GM12892 (cell line): Measurements from ENCODE around the gene GDI2.

Experiments used
- POLR2A ChIP-seq: IDR thresholded peaks from 2 replicates; pipeline ENCODE4 v1.6.1; 2011; ENCODE audit warnings: low read depth, low read length, control low read depth
- POLR2AphosphoS5 ChIP-seq: IDR thresholded peaks from 2 replicates; pipeline ENCODE4 v1.6.1; 2011; ENCODE audit warnings: low read depth, low read length, control low read depth

- TF ChIP-seq POLR2AphosphoS5 (no peak), POLR2A (no peak)
These were observed 16.0 kb upstream of the GDI2 start for GRCh38 chr10:5829267-5829666.
